ENCODE results near the gene DOCK2. TPM values are rescaled to one million over a fixed set of nuclear protein-coding genes. Genes with fewer than 3 reads are reported as not detected.

The DOCK2 gene
- total and polyA plus RNA-seq, 8 donors: 0.73 to 15.6 (median 1.7) TPM

DNA sequence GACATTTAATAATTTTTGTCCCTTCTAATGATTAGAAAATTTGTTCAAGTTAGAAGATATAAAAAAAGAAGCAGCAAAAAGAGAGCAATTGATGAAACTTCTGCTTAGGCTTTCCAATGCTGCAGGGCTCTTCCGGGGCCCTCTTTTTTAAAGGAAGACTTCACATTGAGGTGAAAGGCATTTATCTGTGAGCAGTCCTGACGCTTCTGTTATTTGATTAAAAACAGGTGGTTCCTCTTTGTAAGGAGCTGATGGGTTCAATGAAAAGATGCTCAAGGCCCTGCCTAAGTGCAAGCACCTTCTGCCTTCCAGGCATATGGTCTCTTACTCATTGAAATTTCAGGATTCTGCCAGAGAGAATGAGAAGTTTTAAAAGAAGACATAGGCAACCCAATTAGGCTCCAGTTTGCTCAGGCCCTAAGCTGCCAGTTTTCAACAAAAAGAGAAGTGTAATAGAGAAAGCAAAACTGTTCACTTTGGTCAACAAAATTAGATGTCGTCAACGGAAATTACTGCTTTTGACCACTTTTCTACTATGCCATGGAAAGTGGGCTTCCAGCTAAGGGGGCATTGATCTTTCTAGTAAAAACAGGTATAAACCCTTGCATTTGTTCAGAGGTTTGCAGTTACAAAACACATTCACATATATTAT lies 243.1 kb downstream of the DOCK2 start:
- no peak for ATAC-seq
- Histone ChIP-seq H3K27ac (no peak overlapping the region), H3K36me3 (no peaks in the 10 kb centered on the region), H3K9me3 (no peaks in the 10 kb centered on the region), H3K4me1 (no peaks in the 10 kb centered on the region), H3K4me3 (no peak overlapping the region), H3K27me3 (no peaks in the 10 kb centered on the region)
- 64 to 69% methylated on average over 4 of the region's 4 CpGs for WGBS, 2 donors
- no peak for FAIRE-seq
- TF ChIP-seq, protein P1, sequence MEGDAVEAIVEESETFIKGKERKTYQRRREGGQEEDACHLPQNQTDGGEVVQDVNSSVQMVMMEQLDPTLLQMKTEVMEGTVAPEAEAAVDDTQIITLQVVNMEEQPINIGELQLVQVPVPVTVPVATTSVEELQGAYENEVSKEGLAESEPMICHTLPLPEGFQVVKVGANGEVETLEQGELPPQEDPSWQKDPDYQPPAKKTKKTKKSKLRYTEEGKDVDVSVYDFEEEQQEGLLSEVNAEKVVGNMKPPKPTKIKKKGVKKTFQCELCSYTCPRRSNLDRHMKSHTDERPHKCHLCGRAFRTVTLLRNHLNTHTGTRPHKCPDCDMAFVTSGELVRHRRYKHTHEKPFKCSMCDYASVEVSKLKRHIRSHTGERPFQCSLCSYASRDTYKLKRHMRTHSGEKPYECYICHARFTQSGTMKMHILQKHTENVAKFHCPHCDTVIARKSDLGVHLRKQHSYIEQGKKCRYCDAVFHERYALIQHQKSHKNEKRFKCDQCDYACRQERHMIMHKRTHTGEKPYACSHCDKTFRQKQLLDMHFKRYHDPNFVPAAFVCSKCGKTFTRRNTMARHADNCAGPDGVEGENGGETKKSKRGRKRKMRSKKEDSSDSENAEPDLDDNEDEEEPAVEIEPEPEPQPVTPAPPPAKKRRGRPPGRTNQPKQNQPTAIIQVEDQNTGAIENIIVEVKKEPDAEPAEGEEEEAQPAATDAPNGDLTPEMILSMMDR (IDR thresholded peaks at IDR 0.05): no peak
- no peak for DNase-seq
- intact Hi-C loops (cut with DNase I): no loop called here

DNA sequence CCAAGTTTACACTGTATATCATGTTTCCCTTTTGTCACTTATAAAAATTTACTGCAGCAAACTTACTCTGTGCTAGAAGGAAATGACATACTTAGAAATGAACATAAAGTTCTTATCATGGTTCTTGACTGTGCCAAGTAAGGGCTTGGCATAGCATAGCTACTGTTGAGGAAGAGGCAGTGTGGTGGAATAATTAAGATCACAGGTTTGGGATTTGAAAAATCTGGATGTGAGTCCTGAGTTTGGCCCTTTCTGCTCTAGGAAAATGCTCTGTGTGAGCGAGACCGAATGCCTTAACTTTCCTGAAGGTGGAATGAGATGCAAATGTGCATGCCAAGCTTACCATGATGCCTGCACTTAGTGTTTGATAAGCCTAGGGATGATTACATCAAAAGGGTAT lies 243.7 kb downstream of the DOCK2 start:
- 84 to 87% methylated on average over 2 of the region's 2 CpGs for WGBS, 2 donors
- intact Hi-C loops (cut with DNase I): no loop called here
- no peak overlapping the region for H3K27ac ChIP-seq
- no peaks in the 10 kb centered on the region for H3K36me3 ChIP-seq
- DNase-seq (no peak), FAIRE-seq (no peak), ATAC-seq (no peak)
- no peak overlapping the region for H3K4me3 ChIP-seq
- TF ChIP-seq, protein P1 (IDR thresholded peaks at IDR 0.05): no peak
- no peaks in the 10 kb centered on the region for H3K9me3 ChIP-seq
- H3K27me3 ChIP-seq: no peaks in the 10 kb centered on the region
- H3K4me1 ChIP-seq: no peaks in the 10 kb centered on the region

DNA sequence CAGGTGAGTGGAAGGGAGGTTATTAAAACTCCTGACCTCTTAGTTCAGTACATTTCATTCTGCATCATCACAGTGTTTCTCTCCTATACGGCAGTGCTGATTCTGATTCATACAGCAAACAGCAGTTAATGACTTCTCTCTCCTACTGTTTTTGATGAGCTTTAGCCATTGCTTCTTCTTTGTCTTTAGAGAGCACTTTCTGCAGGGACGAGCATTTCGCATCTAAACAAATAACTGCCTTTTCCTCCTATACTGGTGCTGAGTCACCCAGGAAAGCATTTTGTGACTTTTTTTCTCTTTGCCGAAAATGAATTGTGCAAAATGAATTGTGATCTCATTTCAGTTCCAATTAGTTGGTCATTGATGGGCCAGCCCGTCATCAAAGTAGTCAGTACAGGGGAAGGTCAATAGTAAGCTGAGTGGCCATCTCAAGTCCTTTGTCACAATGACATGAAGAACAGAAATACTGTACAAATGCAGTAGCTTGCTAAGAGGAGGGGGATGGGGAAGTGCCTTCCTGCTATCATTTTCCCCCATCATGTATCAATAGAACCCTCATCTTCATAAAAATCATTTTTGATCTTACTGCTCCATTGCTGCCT lies 244.7 kb downstream of the DOCK2 start:
- Histone ChIP-seq H3K36me3 (no peaks in the 10 kb centered on the region), H3K9me3 (no peaks in the 10 kb centered on the region), H3K4me3 (no peak overlapping the region), H3K4me1 (no peaks in the 10 kb centered on the region), H3K27me3 (no peaks in the 10 kb centered on the region), H3K27ac (no peak overlapping the region)
- intact Hi-C loops (cut with DNase I): no loop called here
- no peak for DNase-seq
- no peak for FAIRE-seq
- WGBS, 2 donors: 60 to 85% methylated on average over 5 of the region's 5 CpGs
- TF ChIP-seq, protein P1 (IDR thresholded peaks at IDR 0.05): no peak
- no peak for ATAC-seq

DNA sequence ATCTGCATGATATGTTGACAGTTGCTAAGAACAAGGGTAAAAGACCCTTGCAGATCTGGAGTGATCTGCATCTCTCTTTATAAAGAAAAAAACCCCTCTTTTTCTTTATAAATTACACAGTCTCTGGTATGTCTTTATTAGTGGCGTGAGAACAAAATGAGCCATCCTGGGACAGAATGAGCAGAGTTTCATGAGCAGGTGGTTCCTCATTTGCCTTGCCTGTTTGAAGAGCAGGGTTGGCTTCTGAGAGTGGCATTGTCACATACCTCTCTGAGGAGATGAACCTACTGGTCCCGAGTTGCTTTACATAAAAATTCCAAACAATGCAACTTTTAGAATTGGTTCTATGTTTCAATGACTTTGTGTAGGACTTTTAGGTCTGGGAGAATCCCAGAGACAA lies 249.0 kb downstream of the DOCK2 start:
- TF ChIP-seq, protein P1 (IDR thresholded peaks at IDR 0.05): no peak
- Histone ChIP-seq H3K36me3 (no peaks in the 10 kb centered on the region), H3K9me3 (no peaks in the 10 kb centered on the region), H3K27ac (no peak overlapping the region), H3K4me3 (no peak overlapping the region), H3K4me1 (no peaks in the 10 kb centered on the region), H3K27me3 (no peaks in the 10 kb centered on the region)
- FAIRE-seq (no peak), ATAC-seq (no peak), DNase-seq (no peak)
- 62 to 70% methylated on average over 2 of the region's 2 CpGs for WGBS, 2 donors
- intact Hi-C loops (cut with DNase I): no loop called here

DNA sequence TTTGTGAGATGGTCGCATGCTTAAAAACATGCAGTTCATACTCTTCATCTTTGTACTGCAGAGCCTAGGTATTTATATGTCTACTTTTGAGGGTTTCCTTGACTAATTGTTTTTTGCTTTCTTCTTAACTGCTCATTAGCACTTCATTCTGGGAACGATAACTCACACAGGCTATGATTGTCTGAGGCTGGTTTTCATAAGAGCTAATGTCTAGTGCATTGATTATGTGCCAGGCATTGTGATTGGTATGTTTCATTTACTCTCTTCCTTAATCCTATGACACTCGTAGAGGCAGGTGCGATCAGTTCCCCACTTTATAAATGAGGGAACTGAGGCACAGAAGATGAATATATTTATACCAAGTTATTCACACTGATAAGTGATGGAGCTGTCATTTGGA lies 249.6 kb downstream of the DOCK2 start:
- Histone ChIP-seq H3K4me3 (no peak overlapping the region), H3K9me3 (no peaks in the 10 kb centered on the region), H3K27ac (no peak overlapping the region), H3K4me1 (no peaks in the 10 kb centered on the region), H3K36me3 (no peaks in the 10 kb centered on the region), H3K27me3 (no peaks in the 10 kb centered on the region)
- TF ChIP-seq, protein P1 (IDR thresholded peaks at IDR 0.05): no peak
- FAIRE-seq (no peak), ATAC-seq (no peak), DNase-seq (no peak)
- intact Hi-C loops (cut with DNase I): no loop called here
- 29 to 53% methylated on average over 4 of the region's 4 CpGs for WGBS, 2 donors
